ENCODE results near the gene PHYKPL. TPM values are rescaled to one million over a fixed set of nuclear protein-coding genes. Genes with fewer than 3 reads are reported as not detected.

The PHYKPL gene
- total RNA-seq, 1 experiment from 2014 or later, result 41.7 TPM

GRCh38 chr5:178202541-178202940 is 30.1 kb downstream of the PHYKPL start:
- ChIA-PET CTCF (interaction anchor here (1.5 kb wide), 1 partner anchor 25 kb away, joined by 6 read pairs; no protein-coding TSS in a partner anchor), POLR2A (interaction anchor here (0.8 to 1.6 kb wide), 2 partner anchors 9 to 22 kb away, joined by 3 to 6 read pairs; no protein-coding TSS in a partner anchor)
- H3K27me3 Mint-ChIP-seq (ENCODE audit: low read depth), result peaks cover 20% of the 10 kb centered on the region

More at GRCh38 chr5:178202541-178202940, 30.1 kb downstream of the PHYKPL start:
- ATAC-seq (no peak), DNase-seq (ENCODE audit: low spot score) (peak; percentile 5)
- peak overlapping the region; percentile 49 for H3K4me3 Mint-ChIP-seq
- peaks cover 25% of the 10 kb centered on the region for H3K36me3 Mint-ChIP-seq
- no peak overlapping the region for H3K27ac Mint-ChIP-seq
- H3K9me3 Mint-ChIP-seq, result no peaks in the 10 kb centered on the region
- H3K4me1 Mint-ChIP-seq, result peaks cover 24% of the 10 kb centered on the region
- TF ChIP-seq E2F1 (CRISPR knock-in tag; IDR thresholded peaks at IDR 0.05), result no peak
- no peak for TF ChIP-seq TCF7 (CRISPR knock-in tag; IDR thresholded peaks at IDR 0.05; ENCODE audit: low read depth)
- no peak for TF ChIP-seq ATF3 (CRISPR knock-in tag; conservative IDR thresholded peaks at IDR 0.05)
- no peak for TF ChIP-seq FOXP4 (CRISPR knock-in tag; IDR thresholded peaks at IDR 0.05)
- no peak for TF ChIP-seq MLX (CRISPR knock-in tag; IDR thresholded peaks at IDR 0.05)
- no peak for TF ChIP-seq NR3C1 (CRISPR knock-in tag; conservative IDR thresholded peaks at IDR 0.05; ENCODE audit: low read depth)
- TF ChIP-seq NFATC4 (CRISPR knock-in tag; IDR thresholded peaks at IDR 0.05), result no peak
- no peak for TF ChIP-seq CREM (CRISPR knock-in tag; IDR thresholded peaks at IDR 0.05)
- TF ChIP-seq AFF4 (CRISPR knock-in tag; IDR thresholded peaks at IDR 0.05; ENCODE audit: borderline replicate concordance), result no peak
- no peak for TF ChIP-seq ATF6 (CRISPR knock-in tag; IDR thresholded peaks at IDR 0.05)
- TF ChIP-seq ZNF671 (CRISPR knock-in tag; IDR thresholded peaks at IDR 0.05), result no peak
- no peak for TF ChIP-seq PRRX2 (CRISPR knock-in tag; IDR thresholded peaks at IDR 0.05)
- TF ChIP-seq E2F4 (CRISPR knock-in tag; IDR thresholded peaks at IDR 0.05; ENCODE audit: borderline replicate concordance, low read depth), result no peak
- no peak for TF ChIP-seq GRHL2 (CRISPR knock-in tag; IDR thresholded peaks at IDR 0.05; ENCODE audit: insufficient replicate concordance, severe bottlenecking)
- TF ChIP-seq GABPB1 (CRISPR knock-in tag; IDR thresholded peaks at IDR 0.05), result no peak
- no peak for TF ChIP-seq ESRRA (CRISPR knock-in tag; IDR thresholded peaks at IDR 0.05; ENCODE audit: borderline replicate concordance)

All from WTC11 (cell line).